ENCODE results near the gene SKAP1.

GRCh38 chr17:48155889-48156611 lies 274.0 kb downstream of the SKAP1 start:
- TF ChIP-seq POLR2AphosphoS5 (IDR thresholded peaks at IDR 0.05; ENCODE audit: low read depth, low read length), result no peak
- TF ChIP-seq POLR2A (IDR thresholded peaks at IDR 0.05; ENCODE audit: low read depth, low read length), result no peak
- TF ChIP-seq TAF1 (IDR thresholded peaks at IDR 0.05; ENCODE audit: low read depth, low read length), result no peak
